Measurements from ENCODE around the gene NR3C1.

Gene NR3C1

GRCh38 chr5:143362664-143363227 is 40.7 kb downstream of the NR3C1 start:
- no peak for DNase-seq (ENCODE audit: low spot score)

GRCh38 chr5:143361438-143361837 is 42.0 kb downstream of the NR3C1 start:
- no peak for DNase-seq (ENCODE audit: low spot score)

- no peak for DNase-seq (ENCODE audit: low spot score)
These were observed 42.7 kb downstream of the NR3C1 start for GRCh38 chr5:143360755-143361154.

GRCh38 chr5:143359869-143360268 is 43.6 kb downstream of the NR3C1 start:
- DNase-seq (ENCODE audit: low spot score) = no peak

- no peak for DNase-seq (ENCODE audit: low spot score)
These were observed 46.5 kb downstream of the NR3C1 start for GRCh38 chr5:143356855-143357583.

- no peak for DNase-seq (ENCODE audit: low spot score)
These were observed 47.8 kb downstream of the NR3C1 start for GRCh38 chr5:143355710-143356109.

GRCh38 chr5:143354025-143354424 is 49.5 kb downstream of the NR3C1 start:
- DNase-seq (ENCODE audit: low spot score) = no peak

GRCh38 chr5:143352691-143353090 is 50.8 kb downstream of the NR3C1 start:
- no peak for DNase-seq (ENCODE audit: low spot score)

GRCh38 chr5:143350751-143351602 is 52.5 kb downstream of the NR3C1 start:
- no peak for DNase-seq (ENCODE audit: low spot score)

- DNase-seq (ENCODE audit: low spot score) = no peak
These were observed 53.1 kb downstream of the NR3C1 start for GRCh38 chr5:143350341-143350740.

GRCh38 chr5:143349177-143349576 is 54.3 kb downstream of the NR3C1 start:
- no peak for DNase-seq (ENCODE audit: low spot score)

- DNase-seq (ENCODE audit: low spot score) = no peak
These were observed 55.7 kb downstream of the NR3C1 start for GRCh38 chr5:143347698-143348344.

GRCh38 chr5:143347046-143347445 is 56.4 kb downstream of the NR3C1 start:
- no peak for DNase-seq (ENCODE audit: low spot score)

- DNase-seq (ENCODE audit: low spot score) = no peak
These were observed 57.6 kb downstream of the NR3C1 start for GRCh38 chr5:143345671-143346440.

GRCh38 chr5:143343042-143343441 is 60.4 kb downstream of the NR3C1 start:
- DNase-seq (ENCODE audit: low spot score) = no peak

GRCh38 chr5:143342607-143343006 is 60.9 kb downstream of the NR3C1 start:
- DNase-seq (ENCODE audit: low spot score) = no peak

- no peak for DNase-seq (ENCODE audit: low spot score)
These were observed 61.5 kb downstream of the NR3C1 start for GRCh38 chr5:143341807-143342570.

- no peak for DNase-seq (ENCODE audit: low spot score)
These were observed 62.4 kb downstream of the NR3C1 start for GRCh38 chr5:143340891-143341685.

- no peak for DNase-seq (ENCODE audit: low spot score)
These were observed 64.7 kb downstream of the NR3C1 start for GRCh38 chr5:143338658-143339366.

All from left forelimb (tissue), 1 donor.